ENCODE measurements around the gene GAL3ST3. TPM values are rescaled to one million over a fixed set of nuclear protein-coding genes. Genes with fewer than 3 reads are reported as not detected.

The GAL3ST3 gene
- total RNA-seq, 6 donors from 2014 or later, result 2.4 TPM; not detected in 5

DNA sequence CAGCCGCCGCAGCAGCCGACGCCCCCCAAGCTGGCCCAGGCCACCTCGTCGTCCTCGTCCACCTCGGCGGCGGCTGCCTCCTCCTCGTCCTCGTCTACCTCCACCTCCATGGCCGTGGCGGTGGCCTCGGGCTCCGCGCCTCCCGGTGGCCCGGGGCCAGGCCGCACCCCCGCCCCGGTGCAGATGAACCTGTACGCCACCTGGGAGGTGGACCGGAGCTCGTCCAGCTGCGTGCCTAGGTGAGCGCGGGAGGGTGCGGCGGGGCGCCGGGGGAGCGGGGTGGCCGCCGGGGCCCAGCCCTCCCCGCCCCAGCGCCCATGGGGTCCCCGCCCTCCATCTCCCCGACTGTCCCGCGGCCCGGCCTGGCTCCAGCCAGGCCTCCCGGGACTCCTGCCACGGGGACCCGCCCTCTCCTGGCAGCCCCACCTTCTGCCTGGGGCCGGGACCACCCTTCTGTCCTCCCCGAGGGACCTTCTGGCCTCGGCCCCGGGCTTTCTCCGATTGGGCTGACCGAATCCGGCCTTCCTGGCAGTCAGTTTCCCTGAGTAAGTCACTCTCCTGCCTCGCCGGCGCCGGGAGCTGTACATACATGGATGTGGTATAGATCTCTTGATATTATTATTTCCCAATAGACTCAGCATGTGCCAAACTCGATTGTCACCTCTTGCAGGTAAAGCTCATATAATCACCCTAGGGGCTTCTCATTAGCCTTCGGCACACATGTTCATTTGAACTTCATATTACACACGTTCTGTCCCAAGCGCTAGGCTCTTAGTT, 21.8 kb upstream of the GAL3ST3 start:
- H3K27me3 ChIP-seq, result no peaks in the 10 kb centered on the region
- H3K36me3 ChIP-seq, result peaks cover 8 to 43% (median 30%) of the 10 kb centered on the region in 4 donors

DNA sequence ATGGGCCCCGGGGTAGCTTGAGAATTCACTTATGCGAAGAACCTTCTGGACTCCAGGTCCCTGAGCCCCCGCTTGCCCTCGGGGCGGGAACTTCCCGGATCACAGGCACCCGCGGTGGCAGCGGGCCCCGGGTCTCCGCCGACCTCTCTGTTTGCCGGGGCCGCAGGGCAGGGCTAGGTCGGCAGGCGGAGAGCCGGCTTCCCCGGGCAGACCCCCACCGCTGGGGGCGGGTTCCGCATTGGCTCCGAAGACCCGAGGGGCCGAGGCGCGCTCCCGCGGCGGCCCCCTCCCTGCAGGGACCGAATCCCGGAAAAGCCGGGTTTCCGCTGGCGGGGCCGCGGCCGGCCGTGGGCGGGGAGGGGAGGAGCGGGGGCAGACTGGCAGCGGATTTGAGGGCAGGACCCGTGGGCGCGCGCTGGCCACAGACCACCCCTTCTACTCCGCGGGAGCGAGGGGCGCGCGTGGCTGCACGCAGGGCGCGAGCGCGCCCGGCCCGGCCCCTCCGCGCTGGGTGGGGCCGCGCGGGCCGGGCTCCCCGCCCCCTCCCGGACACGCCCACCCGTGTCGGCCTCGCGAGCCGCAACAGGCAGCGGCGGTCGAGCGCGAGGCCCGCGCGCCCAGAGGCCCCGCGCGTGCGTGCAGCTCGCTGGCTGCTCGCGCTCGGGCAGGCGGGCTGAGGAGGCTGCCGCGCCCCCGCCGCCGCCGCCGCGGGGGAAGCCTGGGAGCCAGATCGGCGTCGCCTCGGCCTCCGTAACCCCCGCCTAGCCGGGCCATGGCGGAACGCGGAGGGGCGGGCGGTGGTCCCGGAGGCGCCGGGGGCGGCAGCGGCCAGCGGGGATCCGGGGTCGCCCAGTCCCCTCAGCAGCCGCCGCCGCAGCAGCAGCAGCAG, 21.0 kb upstream of the GAL3ST3 start, which contains the start of gene PACS1:
Gene PACS1 (plus strand): TSS at position 558 of the 889 bp plus-strand sequence. CDS start 215 bp downstream, at position 773.
- Histone ChIP-seq H3K4me1 (peaks cover 30 to 42% (median 34%) of the 10 kb centered on the region in 4 donors), H3K9me3 (no peaks in the 10 kb centered on the region), H3K4me3 (peak within 1 kb of the TSS; percentile 48 to 100 (median 97)), H3K27ac (peak within 1 kb of the TSS; percentile 93 to 99 (median 96)), H3K27me3 (no peaks in the 10 kb centered on the region), H3K36me3 (peaks cover 8 to 49% (median 32%) of the 10 kb centered on the region in 4 donors)
- TF ChIP-seq EP300 (IDR thresholded peaks at IDR 0.05) (peak in 1 of 4 donors; percentile 24), POLR2AphosphoS5 (IDR thresholded peaks at IDR 0.05) (peak in 1 of 2 donors; percentile 59), POLR2A (IDR thresholded peaks at IDR 0.05) (peak in 3 of 4 donors; percentile 37 to 69 (median 54))
- TF ChIP-seq, protein P1, sequence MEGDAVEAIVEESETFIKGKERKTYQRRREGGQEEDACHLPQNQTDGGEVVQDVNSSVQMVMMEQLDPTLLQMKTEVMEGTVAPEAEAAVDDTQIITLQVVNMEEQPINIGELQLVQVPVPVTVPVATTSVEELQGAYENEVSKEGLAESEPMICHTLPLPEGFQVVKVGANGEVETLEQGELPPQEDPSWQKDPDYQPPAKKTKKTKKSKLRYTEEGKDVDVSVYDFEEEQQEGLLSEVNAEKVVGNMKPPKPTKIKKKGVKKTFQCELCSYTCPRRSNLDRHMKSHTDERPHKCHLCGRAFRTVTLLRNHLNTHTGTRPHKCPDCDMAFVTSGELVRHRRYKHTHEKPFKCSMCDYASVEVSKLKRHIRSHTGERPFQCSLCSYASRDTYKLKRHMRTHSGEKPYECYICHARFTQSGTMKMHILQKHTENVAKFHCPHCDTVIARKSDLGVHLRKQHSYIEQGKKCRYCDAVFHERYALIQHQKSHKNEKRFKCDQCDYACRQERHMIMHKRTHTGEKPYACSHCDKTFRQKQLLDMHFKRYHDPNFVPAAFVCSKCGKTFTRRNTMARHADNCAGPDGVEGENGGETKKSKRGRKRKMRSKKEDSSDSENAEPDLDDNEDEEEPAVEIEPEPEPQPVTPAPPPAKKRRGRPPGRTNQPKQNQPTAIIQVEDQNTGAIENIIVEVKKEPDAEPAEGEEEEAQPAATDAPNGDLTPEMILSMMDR (IDR thresholded peaks at IDR 0.05), result peak in 4 of 6 experiments; percentile 48 to 83 (median 70)
- ATAC-seq (ENCODE audit: low FRiP score in 2 of 2) (peak; percentile 86 to 92), DNase-seq (peak; percentile 76 to 97)
- WGBS, 2 donors, result 0 to 1% methylated on average over 8 to 43 of the region's 120 CpGs

More for the DNA sequence above, 21.8 kb upstream of the GAL3ST3 start:
- ATAC-seq (ENCODE audit: low FRiP score in 2 of 2) (peak in 1 of 2 donors; percentile 28), DNase-seq (peak; percentile 52 to 91)
- Histone ChIP-seq H3K4me3 (peak overlapping the region; percentile 48 to 100 (median 97)), H3K9me3 (no peaks in the 10 kb centered on the region), H3K27ac (peak overlapping the region; percentile 84 to 99 (median 91)), H3K4me1 (peaks cover 30 to 42% (median 34%) of the 10 kb centered on the region in 4 donors)
- 2 to 7% methylated on average over 8 to 37 of the region's 60 CpGs for WGBS, 2 donors
- no peak for TF ChIP-seq EP300 (IDR thresholded peaks at IDR 0.05)
- TF ChIP-seq POLR2A (IDR thresholded peaks at IDR 0.05), result no peak
- no peak for TF ChIP-seq POLR2AphosphoS5 (IDR thresholded peaks at IDR 0.05)
- TF ChIP-seq, protein P1 (IDR thresholded peaks at IDR 0.05), result no peak

DNA sequence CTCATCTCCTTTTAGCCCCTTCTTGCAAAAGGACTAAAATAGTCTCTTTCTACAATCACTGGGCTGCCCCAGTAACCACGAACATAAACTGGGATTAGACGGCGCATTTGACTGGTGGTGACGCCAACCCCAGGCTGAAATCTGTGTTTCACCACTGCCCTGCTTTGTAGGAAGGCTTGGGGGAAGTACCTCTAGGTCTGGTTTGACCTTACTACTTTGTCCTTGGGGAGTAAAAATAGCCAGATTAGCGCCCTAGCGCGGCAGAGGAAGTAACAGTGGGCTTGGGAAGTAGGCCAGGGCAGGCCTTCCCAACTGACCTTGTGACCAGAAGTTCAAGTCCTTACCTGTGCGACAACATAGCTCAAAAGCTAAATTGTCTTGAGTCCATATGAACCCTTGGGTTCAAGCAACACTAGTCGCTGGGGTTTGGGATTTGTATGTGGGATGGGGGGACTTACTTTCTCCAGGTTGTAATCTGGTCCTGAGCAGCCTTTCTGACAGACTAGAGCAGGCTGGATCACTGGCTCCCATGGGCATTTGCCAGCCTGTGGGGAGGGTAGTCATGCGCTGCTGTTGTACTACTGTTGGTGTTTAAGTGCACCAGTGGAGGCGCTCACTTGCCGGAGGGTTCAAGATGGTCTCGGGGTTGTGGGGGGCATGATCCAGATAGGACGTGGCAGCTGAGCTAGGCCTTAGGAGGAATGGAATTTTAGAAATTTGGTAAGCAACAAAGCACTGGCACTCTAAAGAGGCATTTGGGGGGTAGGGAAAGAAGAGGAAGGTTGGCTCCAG, 20.2 kb upstream of the GAL3ST3 start:
- Histone ChIP-seq H3K36me3 (peaks cover 5 to 52% (median 37%) of the 10 kb centered on the region in 4 donors), H3K27ac (peak overlapping the region; percentile 93 to 99 (median 96)), H3K27me3 (no peaks in the 10 kb centered on the region), H3K4me1 (peaks cover 30 to 42% (median 34%) of the 10 kb centered on the region in 4 donors), H3K4me3 (peak overlapping the region in 3 of 4 donors; percentile 96 to 100 (median 98)), H3K9me3 (no peaks in the 10 kb centered on the region)
- WGBS, 2 donors, result 39 to 42% methylated on average over 12 to 14 of the region's 14 CpGs
- TF ChIP-seq POLR2AphosphoS5 (IDR thresholded peaks at IDR 0.05) (no peak), POLR2A (IDR thresholded peaks at IDR 0.05) (no peak), EP300 (IDR thresholded peaks at IDR 0.05) (no peak)
- TF ChIP-seq, protein P1 (IDR thresholded peaks at IDR 0.05), result no peak
- ATAC-seq (ENCODE audit: low FRiP score in 2 of 2) (peak; percentile 9 to 17), DNase-seq (peak in 1 of 2 donors; percentile 66)
